IPS-18c (cell line): ENCODE measurements around the gene SYNJ2.

Experiments
- H3K4me3 ChIP-seq: 2 replicates; pipeline ENCODE4 v1.7.0; 2013; ENCODE audit warnings: low read depth, mild to moderate bottlenecking, low read length, moderate library complexity; ENCODE audit not compliant: insufficient read depth
- H3K9me3 ChIP-seq: one replicate; pipeline ENCODE4 v1.6.1; 2013; ENCODE audit warnings: mild to moderate bottlenecking, low read length, moderate library complexity; ENCODE audit not compliant: control insufficient read depth, insufficient read depth

SYNJ2 gene

DNA sequence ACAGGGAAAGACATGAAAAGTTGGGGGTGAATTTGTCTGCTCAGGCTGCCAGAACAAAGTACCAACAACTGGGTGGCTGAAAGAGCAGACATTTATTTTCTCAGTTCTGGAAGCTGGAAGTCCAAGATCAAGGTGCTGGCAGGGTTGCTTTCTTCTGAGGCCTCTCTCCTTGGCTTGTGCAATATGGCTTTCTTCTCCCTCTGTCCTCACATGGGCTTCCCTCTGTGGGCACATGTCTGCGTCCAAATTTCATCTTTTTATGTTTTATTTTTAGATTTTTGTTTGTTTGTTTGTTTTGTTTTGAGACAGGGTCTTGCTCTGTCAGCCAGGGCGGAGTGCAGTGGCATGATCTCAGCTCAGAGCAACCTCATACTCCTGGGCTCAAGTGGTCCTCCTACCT, 6.2 kb upstream of the SYNJ2 start:
- no peaks in the 10 kb centered on the region for H3K9me3 ChIP-seq
- no peak overlapping the region for H3K4me3 ChIP-seq

DNA sequence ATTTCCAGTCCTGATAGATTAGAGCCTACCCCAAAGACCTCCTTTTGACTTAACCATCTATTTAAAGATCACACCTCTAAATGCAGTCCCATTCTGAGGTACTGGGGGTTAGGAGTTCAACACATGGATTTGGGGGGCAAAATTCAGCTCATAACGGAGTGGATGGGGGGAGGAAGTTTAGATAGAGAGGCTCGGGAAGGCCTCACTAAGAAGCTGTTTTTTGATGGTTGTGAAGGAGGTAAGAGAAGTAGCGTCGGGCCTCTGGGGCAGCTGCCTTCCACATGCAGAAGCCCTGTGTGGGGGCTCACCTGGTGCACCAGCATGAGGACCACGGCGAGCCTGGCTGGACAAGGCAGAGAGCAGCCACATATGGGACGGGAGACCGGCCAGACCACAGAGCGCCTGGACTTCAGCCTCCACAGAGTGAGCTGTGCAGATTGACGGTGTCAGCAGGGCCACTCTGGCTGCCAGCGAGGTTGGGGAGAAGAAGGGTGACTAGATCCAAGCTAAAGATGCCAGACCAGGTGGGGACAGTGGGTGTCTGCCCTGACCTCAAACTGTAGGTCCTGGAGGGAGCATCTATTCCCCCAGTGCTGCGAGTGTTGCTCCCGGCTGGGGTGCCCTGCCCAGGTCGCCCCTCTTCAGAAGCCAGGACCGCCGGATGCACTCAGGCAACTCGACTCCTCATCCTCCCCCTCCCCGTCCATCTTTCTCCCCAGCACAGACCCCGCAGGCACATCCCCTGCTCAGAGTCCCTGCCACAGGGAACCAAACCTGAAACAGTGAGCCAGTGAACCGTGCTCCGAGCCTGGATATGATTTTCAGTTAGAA, 5.1 kb upstream of the SYNJ2 start:
- Histone ChIP-seq H3K9me3 (no peaks in the 10 kb centered on the region), H3K4me3 (no peak overlapping the region)

DNA sequence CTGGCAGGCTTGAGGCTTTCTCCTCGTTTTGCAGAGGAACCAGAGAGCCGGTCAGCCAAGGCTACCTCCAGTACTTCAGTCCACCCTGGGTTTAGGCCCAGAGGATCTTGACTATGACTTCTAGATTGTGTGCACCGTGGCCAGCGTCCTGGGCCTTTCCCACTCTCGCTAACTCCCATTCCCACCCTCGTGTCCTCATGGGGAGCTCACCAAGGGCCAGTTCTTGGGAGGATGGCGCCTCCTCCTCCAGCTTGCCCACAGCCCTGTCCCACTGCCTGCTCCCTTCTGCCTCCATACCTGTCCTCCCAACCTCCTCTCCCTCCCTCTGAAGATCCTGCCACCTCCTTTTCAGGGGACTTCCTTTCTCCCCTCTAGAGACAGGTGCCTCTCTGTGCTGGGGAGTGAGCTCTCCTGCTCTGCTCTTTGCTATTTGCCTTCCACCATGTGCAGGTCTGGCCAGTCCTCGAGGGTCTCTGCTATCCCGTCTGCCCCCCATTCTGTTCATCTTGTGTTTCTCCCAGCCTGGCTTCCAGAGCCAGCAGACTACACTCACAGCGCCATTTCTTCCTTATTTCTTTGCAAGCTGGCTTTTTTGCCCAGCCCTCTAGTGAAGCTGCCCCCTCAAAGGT, 4.4 kb upstream of the SYNJ2 start:
- Histone ChIP-seq H3K9me3 (peaks cover 3% of the 10 kb centered on the region), H3K4me3 (no peak overlapping the region)

DNA sequence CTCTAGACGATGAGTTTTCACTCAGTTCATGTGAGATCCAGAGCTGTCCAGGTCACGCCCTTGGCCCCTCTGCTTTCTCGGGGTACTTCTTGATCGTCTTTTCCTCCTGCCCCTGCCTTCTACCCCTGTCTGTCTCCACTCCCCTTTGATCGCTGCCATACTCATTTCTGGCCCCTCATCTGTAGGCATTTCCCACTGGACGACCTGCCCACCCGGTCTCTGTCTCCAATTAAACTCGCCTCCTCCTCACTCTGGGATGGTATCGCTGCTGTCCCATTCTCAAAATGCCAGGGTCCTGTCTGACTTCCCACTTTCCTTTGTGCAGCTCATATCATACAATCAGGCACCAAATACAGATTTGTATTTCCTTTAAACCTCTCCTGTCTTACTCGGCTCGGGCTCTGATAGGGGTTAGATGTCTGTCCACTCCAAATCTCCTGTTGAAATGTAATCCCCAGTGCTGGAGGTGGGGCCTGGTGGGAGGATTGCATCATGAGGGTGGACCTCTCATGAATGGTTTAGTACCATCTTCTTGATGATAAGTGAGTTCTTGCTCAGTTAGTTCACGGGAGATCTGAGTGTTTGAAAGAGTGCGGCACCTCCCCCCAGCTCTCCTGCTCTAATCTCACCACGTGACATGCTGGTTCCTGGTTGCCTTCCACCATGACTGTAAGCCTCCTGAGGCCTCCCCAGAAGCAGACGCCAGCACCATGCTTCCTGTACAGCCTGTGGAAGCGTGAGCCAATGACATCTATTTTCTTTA, 3.5 kb upstream of the SYNJ2 start:
- Histone ChIP-seq H3K9me3 (peaks cover 3% of the 10 kb centered on the region), H3K4me3 (no peak overlapping the region)

DNA sequence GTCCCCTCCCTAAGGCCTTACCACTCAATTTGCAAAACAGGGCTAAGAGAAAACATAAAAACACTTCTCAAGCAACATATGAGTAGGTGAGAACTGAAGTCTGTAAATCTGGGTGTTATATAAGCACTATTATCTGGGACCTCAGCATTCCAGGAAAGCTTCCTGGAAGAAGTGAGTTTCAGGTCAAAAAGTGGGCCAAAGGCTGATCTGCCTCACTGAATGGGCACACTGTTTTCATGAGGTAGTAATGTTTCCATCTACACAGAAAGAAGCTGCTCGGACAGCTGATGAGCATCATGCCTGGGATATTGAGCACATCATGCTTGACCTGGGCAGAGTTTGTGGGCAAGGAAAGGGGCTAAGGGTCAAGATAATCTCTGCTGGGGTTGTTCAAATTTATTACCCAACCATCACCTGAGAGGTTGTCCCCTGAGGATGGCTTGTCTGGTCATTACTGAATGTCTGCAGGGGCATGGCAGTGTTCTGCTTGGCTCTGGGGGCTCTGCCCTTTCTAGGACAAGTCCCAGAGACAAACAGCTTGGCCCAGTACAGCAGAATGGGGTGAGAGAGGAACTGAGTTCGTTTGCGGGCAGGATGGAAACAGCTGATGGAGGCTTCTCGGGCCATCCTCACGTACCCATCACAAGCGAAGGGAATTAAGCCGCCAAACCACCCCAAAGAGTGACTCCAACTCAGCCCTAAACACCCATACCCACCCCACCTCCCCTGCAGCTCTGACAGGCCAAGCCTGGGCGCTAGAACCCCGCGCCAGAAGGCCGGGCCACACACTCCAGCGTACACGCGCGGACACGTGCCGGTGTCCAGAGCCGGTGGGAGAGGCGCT, 1.2 kb upstream of the SYNJ2 start:
- Histone ChIP-seq H3K4me3 (peak overlapping the region; percentile 75; the same call in 1 of the 2 replicates), H3K9me3 (peaks cover 3% of the 10 kb centered on the region)

DNA sequence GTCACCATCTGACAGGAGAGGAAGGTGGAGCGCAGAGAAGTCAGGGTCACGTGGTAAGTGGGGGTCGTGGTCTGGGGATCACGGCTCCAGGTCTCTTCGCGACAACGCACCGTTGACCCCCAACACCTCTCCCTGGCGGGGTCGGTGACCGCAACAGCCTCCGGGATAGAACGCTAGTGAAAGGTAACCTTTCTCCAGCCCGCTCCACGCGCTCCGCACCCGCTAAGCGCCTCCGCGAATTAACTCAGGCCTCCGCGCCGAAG, 600 bp upstream of the SYNJ2 start:
- H3K9me3 ChIP-seq, result peaks cover 3% of the 10 kb centered on the region
- H3K4me3 ChIP-seq, result peak overlapping the region; percentile 75; the same call in 1 of the 2 replicates

DNA sequence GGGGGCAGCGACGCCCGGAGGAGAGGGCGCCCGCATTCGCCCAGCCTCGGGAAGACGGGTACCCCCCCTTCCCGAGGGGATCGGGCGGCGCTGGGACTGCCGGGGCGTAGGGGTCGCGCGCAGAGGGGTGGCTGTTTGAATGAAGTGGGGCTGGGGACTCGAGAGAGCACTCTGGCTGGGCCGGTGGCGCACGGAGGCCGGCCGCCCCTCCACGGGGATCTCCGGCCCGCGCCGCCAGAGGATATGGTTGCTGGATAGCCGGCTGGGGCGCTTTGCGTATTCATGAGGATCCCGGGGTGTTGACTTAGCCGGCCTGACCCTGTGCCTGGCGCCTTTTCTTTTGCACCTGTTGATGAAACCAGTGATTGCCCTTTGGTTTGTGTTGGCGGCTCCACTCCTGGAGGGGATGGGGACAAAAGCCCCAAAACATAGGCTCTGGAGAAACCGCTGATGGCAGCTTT, 469 bp downstream of the SYNJ2 start:
- peaks cover 3% of the 10 kb centered on the region for H3K9me3 ChIP-seq
- peak overlapping the region; percentile 75 for H3K4me3 ChIP-seq

DNA sequence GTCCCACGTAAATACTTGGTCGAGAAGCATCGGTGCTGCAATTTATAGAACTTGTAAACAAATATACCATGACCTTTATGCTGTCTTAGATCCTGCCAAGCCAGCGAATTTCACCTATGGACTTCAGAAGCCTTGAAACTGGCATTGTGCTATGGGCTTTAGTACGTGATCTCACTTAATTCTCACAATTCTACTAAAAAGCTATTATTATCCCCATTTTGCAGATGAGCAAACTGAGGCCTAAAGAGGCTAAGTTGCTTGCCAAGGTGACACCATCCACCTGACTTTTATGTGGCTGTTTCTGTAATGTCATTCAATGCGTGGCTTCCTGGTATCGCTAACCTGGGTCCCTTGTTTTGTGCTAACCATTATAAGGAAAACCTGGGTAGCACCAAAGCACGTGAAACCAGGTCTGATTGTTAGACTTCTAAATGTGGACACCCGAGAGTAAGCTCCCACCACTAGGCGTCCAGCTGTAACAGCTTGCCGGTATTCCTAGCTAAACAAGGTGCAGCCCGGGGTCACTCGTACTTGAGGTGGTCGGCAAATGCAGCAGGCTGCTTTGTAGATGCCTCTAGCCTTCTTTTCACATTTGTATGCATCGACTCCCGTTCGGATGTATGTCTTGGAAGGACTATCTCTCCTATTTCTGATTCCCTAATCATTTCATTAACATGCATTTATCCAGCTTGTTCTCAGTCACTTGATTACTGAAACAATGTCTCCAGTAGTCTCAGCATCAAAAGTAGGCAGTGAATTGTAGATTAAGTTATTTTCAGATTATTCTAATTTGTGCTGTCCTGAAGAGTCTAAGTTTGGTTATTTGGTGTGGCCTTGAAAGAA, 1.1 kb downstream of the SYNJ2 start:
- Histone ChIP-seq H3K4me3 (peak overlapping the region; percentile 75), H3K9me3 (peaks cover 3% of the 10 kb centered on the region)

DNA sequence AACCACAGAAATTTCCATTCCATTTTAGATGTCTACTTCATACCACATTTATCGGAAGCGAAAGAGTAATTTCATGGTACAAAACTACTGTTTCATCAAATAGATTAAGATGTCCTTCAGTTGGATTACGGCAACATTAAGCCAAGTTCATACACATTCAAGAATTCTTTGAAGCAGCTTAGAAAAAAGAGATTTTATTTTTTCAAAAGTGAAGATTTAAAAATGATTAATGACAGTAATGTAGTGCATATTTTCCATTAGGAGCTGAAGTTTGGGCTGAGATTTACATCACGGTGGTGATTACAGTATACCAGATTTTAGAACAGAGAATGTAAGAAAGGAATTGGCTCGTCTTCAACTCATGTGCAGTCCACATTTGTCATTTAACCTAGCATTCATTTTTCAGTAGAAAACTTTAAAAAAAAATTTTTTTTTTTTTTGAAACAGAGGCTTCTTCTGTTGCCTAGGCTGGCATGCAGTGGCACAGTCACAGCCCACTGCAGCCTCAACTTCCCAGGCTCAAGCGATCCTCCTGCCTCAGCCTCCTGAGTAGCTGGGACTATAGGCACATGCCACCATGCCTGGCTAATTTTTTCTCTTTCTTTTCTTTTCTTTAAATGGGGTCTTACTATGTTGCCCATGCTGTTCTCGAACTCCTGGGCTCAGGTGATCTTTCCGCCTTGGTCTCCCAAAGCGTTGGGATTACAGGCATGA, 1.9 kb downstream of the SYNJ2 start:
- H3K4me3 ChIP-seq, result no peak overlapping the region
- H3K9me3 ChIP-seq, result peaks cover 3% of the 10 kb centered on the region

DNA sequence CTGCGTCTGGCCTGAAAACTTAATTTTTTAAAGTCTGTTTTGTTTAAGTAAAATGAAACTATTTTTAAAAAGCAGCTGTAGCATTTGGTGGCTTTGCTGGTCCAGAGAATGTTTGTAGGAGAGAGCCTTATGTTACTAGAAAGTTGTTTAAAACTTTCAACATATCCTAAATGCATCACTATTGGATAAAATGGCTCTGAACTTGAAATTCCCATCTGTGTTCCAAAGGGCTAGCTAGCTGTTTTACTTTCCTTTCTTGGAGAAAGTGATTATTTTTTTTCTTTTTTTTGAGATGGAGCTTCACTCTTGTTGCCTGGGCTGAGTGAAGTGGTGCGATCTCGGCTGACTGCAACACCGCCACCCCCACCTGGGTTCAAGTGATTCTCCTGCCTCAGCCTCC, 2.5 kb downstream of the SYNJ2 start:
- peaks cover 3% of the 10 kb centered on the region for H3K9me3 ChIP-seq

DNA sequence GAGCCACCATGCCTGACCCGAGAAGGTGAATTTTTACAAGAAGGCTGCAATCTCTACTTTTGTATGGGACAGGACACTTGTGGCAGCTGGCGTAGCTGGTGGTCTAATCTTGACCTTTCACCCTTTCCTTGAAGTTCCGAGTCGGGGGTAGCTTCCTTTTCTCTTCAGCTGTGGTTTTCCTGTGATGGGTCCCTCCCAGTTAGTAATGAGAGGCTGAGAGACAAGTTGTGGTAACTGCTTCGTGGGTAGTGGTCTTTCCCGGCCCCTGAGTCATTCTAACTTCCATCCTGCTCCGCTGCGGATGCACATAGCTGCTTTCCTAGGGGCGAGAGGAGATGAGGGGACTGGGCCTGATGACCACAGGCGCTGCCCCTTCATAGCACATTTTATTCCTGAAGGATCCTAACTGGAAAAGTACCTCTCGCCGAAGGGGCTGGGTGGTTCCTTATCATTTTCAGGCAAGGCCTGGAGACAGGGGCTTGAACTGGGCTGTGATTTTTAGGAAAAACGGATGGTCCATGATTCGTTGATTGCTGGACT, 3.1 kb downstream of the SYNJ2 start:
- no peak overlapping the region; the same call in 1 of the 2 replicates for H3K4me3 ChIP-seq
- H3K9me3 ChIP-seq, result peaks cover 3% of the 10 kb centered on the region

More for the DNA sequence above, 2.5 kb downstream of the SYNJ2 start:
- H3K4me3 ChIP-seq, result no peak overlapping the region

DNA sequence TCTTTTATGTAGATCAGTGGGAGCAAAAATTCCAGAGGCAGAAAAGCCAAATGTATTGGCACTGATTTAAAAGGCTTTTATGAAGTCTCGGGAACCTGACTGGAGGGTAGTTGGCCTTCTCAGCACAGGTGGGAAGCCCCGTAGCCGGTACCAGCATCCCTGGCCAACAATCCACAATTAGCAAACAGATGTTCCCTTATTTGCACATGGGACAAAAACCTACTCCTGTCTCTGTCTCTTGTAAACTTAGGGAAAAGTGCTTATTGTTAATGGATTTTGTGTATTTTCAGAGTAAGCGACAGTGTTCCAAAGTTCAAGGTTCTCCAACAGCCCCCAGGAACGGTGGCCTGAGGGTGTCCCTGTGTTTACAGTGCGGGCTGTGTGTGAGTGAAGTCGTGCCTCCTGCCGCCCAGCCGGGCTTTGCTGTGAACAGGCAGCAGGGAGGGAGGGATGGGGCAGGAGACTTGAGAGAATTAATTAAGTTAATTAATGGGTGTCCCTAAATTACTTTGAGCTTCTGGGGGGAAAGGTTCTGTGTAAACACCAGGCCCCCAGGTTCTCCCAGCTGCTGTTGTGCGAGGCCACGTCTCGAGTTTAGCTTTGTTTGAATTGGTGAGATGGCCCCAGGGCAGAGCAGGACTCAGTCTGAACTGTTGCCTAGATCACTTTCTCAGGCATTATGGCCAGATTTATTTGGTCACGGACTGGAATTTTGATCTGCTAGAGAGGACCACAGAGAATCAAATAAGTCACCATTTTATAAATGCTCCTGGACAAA, 3.9 kb downstream of the SYNJ2 start:
- Histone ChIP-seq H3K4me3 (no peak overlapping the region), H3K9me3 (peaks cover 3% of the 10 kb centered on the region)

DNA sequence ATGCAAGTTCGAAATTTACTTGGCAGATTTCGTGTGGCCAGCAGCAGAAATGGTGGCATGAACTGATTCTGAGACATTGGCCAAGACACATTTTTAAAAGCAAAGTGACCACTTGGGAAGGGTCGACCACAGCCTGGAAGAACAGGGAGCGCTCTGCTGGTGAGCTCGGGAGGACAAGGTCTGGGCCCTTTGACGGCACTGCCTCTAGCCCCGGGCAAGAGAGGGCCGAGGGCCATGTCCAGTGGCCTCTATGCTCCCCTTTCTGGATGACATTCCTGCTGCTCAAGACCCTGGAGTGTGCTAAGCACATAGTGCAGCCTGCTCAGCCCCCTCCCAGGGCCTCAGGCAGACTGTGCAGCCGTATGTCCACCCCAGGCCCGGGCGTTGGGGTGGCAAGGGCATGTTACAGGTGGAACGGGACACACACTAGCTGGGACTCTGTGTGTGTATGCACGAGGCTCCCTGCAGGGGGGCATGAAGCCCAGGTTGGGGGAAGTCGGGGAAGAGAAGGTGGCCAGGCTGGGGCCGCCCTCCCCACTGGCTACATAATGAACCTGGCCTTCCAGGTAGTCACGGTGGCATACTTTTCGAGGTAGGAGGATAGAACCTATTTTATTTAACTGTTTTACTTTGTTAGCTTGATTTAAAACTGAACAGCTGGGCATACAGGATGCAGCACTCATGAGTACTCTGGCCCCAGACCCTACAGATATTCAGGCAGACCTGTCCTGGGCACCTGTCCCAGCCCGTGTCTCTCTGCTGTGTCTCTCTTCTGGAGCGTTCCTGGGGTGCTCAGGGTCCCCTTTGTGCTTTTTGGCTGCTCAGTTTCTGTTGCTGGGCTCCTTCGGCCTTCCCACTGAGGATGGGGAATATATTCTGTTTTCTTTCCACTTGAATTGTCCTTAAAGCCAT, 6.4 kb downstream of the SYNJ2 start:
- Histone ChIP-seq H3K4me3 (no peak overlapping the region), H3K9me3 (no peaks in the 10 kb centered on the region)

DNA sequence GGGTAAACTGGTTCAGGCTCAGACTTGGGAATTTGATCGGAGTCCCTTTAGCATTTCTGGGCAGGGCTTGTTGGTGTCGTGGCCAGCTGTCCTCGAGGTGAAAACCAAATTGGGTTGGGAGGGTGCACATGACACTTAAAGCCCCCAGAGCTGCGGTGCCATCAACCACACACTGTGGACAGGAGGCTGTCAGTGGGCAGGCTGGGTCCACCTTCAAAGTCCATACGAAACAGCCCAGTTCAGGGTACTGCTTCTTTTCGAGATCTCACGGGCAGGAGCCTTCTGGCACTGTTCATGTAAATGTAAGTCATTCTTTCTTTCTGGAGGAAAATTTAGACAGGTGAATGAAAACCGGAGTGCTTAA, 7.0 kb downstream of the SYNJ2 start:
- H3K4me3 ChIP-seq, result no peak overlapping the region

More for the DNA sequence above, 7.0 kb downstream of the SYNJ2 start:
- H3K9me3 ChIP-seq, result no peaks in the 10 kb centered on the region
